ENCODE measurements around the gene SMIM7. TPM values are rescaled to one million over a fixed set of nuclear protein-coding genes. Genes with fewer than 3 reads are reported as not detected.

SMIM7 gene
- 100 to 1,000 TPM; 111 to 167 (median 142) TPM for total RNA-seq

GRCh38 chr19:16659832-16660708 is at the start of gene SMIM7:
Gene SMIM7, minus strand, starts transcription at chr19:16660144. Its CDS starts 34 bp downstream, at chr19:16660110.
- Histone ChIP-seq H3K36me3 (no peaks in the 10 kb centered on the region), H3K27me3 (no peaks in the 10 kb centered on the region), H3K4me3 (peak within 1 kb of the TSS; percentile 70 to 90 (median 73)), H3K9me3 (no peaks in the 10 kb centered on the region), H3K4me1 (peaks cover 0 to 9% of the 10 kb centered on the region in 2 donors), H3K27ac (peak within 1 kb of the TSS; percentile 84 to 95)
- intact Hi-C loops (cut with DNase I; ENCODE audit: low total_unique reads) = loop anchor here (5.0 kb wide), 2 partner anchors 1622 to 1637 kb away; partner anchors contain the start of gene JUND
- DNase-seq (ENCODE audit: low spot score in 2 of 2) = peak; percentile 98
- TF ChIP-seq POLR2A (IDR thresholded peaks at IDR 0.05) = peak; percentile 95
- TF ChIP-seq POLR2AphosphoS5 (IDR thresholded peaks at IDR 0.05) = peak; percentile 97 to 99 (median 98)
- peak in 2 of 3 donors; percentile 15 to 20 for TF ChIP-seq CTCF (IDR thresholded peaks at IDR 0.05)

- H3K27ac ChIP-seq = no peak overlapping the region
- no peak for DNase-seq (ENCODE audit: low spot score in 2 of 2)
- peaks cover 0 to 3% of the 10 kb centered on the region in 2 donors for H3K4me1 ChIP-seq
- no peaks in the 10 kb centered on the region for H3K27me3 ChIP-seq
- no peak for TF ChIP-seq POLR2A (IDR thresholded peaks at IDR 0.05)
- no peak for TF ChIP-seq POLR2AphosphoS5 (IDR thresholded peaks at IDR 0.05)
- no peak for TF ChIP-seq CTCF (IDR thresholded peaks at IDR 0.05)
- no peak overlapping the region for H3K4me3 ChIP-seq
- H3K9me3 ChIP-seq = no peaks in the 10 kb centered on the region
- H3K36me3 ChIP-seq = no peaks in the 10 kb centered on the region
- intact Hi-C loops (cut with DNase I; ENCODE audit: low total_unique reads) = no loop called here
These were observed 43.7 kb upstream of the SMIM7 start for GRCh38 chr19:16703677-16704076.

GRCh38 chr19:16702123-16702522 is 42.2 kb upstream of the SMIM7 start:
- Histone ChIP-seq H3K4me3 (no peak overlapping the region), H3K4me1 (peaks cover 0 to 3% of the 10 kb centered on the region in 2 donors), H3K9me3 (no peaks in the 10 kb centered on the region), H3K27ac (peak overlapping the region; percentile 48 to 77), H3K27me3 (no peaks in the 10 kb centered on the region), H3K36me3 (no peaks in the 10 kb centered on the region)
- intact Hi-C loops (cut with DNase I; ENCODE audit: low total_unique reads) = no loop called here
- peak in 1 of 2 donors; percentile 88 for DNase-seq (ENCODE audit: low spot score in 2 of 2)
- TF ChIP-seq POLR2AphosphoS5 (IDR thresholded peaks at IDR 0.05) = peak; percentile 46 to 78 (median 54)
- no peak for TF ChIP-seq POLR2A (IDR thresholded peaks at IDR 0.05)

GRCh38 chr19:16698914-16699313 is 39.0 kb upstream of the SMIM7 start:
- Histone ChIP-seq H3K4me1 (peaks cover 0 to 3% of the 10 kb centered on the region in 2 donors), H3K27me3 (no peaks in the 10 kb centered on the region), H3K4me3 (no peak overlapping the region), H3K27ac (no peak overlapping the region), H3K36me3 (no peaks in the 10 kb centered on the region), H3K9me3 (no peaks in the 10 kb centered on the region)
- DNase-seq (ENCODE audit: low spot score in 2 of 2) = peak in 1 of 2 donors; percentile 22
- TF ChIP-seq CTCF (IDR thresholded peaks at IDR 0.05) (no peak), POLR2A (IDR thresholded peaks at IDR 0.05) (no peak), POLR2AphosphoS5 (IDR thresholded peaks at IDR 0.05) (no peak)
- intact Hi-C loops (cut with DNase I; ENCODE audit: low total_unique reads) = no loop called here

- no peak for TF ChIP-seq CTCF (IDR thresholded peaks at IDR 0.05)
- no peak for TF ChIP-seq POLR2AphosphoS5 (IDR thresholded peaks at IDR 0.05)
- no peak for TF ChIP-seq POLR2A (IDR thresholded peaks at IDR 0.05)
- intact Hi-C loops (cut with DNase I; ENCODE audit: low total_unique reads) = no loop called here
- no peak overlapping the region for H3K4me3 ChIP-seq
- no peaks in the 10 kb centered on the region for H3K27me3 ChIP-seq
- no peaks in the 10 kb centered on the region for H3K36me3 ChIP-seq
- H3K4me1 ChIP-seq = no peaks in the 10 kb centered on the region
- H3K27ac ChIP-seq = no peak overlapping the region
- H3K9me3 ChIP-seq = peaks cover 3 to 5% of the 10 kb centered on the region in 2 donors
- DNase-seq (ENCODE audit: low spot score in 2 of 2) = no peak
These were observed 28.1 kb upstream of the SMIM7 start for GRCh38 chr19:16688084-16688483.
